ENCODE results near the gene SCARB1. TPM values are rescaled to one million over a fixed set of nuclear protein-coding genes. Genes with fewer than 3 reads are reported as not detected.

Gene SCARB1
- total and polyA plus RNA-seq, 9 of the 15 experiments (the other 6 are each of a cell fraction or from before 2014, with no cell fraction given) = 0.56 to 157 (median 52.8) TPM

DNA sequence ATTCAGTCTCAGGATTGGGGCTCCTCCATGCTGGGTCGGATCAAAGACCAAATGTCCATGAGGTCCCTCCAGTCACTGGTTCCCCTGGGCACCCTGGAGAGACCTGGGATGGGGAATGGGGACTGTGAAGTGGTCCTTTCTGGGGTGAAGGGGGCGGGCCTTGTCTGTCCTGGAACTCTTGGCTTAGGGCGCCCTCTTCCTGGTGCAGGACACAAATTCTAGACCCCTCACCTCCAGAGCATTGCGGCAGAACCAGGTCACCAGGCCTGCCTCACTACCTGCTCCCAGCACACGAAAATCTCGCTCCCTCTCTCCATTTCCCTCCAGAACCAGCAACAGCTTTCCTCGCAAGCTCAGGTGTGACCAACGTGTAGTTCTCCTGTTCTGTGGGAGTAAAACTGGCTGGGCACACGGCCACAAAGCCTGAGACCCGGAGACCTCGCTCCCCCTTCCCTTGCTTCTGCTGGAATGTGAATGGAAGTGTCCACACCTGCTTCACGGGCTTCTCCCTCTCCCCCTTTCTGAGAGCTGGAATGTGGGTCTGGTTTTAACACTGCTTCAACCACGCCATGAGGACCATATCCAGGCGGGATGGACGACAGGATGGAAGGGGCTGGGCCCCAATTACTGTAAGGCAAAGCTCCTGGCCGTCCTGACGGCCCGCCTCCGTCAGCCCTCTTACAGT, 112.7 kb downstream of the SCARB1 start (continued):
- TF ChIP-seq MTF1 (CRISPR knock-in tag; IDR thresholded peaks at IDR 0.05; ENCODE audit: borderline replicate concordance) (no peak), ZNF143 (CRISPR knock-in tag; IDR thresholded peaks at IDR 0.05) (no peak)

DNA sequence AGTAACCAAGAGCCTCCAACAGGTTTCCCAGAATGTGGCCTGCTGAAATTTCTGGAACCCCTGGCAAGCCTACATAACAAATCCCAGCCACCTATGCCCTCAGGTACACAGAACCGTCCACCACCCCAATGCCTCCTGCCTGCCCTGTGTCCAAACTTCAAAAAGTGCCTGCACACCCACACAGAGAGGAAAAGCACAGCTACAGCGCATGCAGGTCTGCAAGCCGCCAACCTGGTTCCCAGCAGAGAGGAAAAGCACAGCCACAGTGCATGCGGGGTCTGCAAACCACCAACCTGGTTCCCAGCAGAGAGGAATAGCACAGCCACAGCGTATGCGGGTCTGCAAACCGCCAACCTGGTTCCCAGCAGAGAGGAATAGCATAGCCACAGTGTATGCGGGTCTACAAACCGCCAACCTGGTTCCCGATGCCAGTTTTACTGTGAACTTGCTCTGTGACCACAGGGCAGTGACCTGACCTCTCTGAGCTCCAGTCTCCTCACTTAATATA, 113.5 kb downstream of the SCARB1 start:
- no peak for FAIRE-seq
- Histone ChIP-seq H3K27me3 (ENCODE audit: control insufficient read depth in 2 of 2, insufficient read depth in 2 of 2, low read length in 2 of 2) (peaks cover 36 to 77% of the 10 kb centered on the region in 2 experiments), H3K4me1 (replicated peaks in 1 of 2; ENCODE audit: control insufficient read depth in 2 of 2, insufficient read depth in 2 of 2, low read length in 2 of 2) (peaks cover 4 to 15% of the 10 kb centered on the region in 2 experiments; a peak in 4 of 5 replicates), H3K9me3 (replicated peaks; ENCODE audit: control insufficient read depth, insufficient read depth, low read depth, low read length) (peaks cover 10% of the 10 kb centered on the region), H3K4me3 (no peak overlapping the region), H3K79me2 (ENCODE audit: control insufficient read depth, insufficient read depth, low read length) (no peaks in the 10 kb centered on the region), H3K36me3 (ENCODE audit: control insufficient read depth, insufficient read depth, low read length) (no peaks in the 10 kb centered on the region), H3K9me1 (ENCODE audit: control insufficient read depth, insufficient read depth, low read length) (no peaks in the 10 kb centered on the region), H3K9ac (ENCODE audit: insufficient read depth in 1 of 2, low read depth in 2 of 2, low read length in 2 of 2) (no peak overlapping the region), H2AFZ (ENCODE audit: low read depth, low read length) (no peak overlapping the region), H4K20me1 (replicated peaks; ENCODE audit: control insufficient read depth, insufficient read depth, low read length) (peaks cover 4% of the 10 kb centered on the region; the same call in 1 of the 2 replicates), H3K27ac (ENCODE audit: extremely low read depth, low read depth, low read length) (no peak overlapping the region), H3K4me2 (ENCODE audit: insufficient read depth, low read length) (no peak overlapping the region)
- BruUV-seq (replicated peaks) = no TSS peak
- in situ Hi-C loops (cut with MboI) = no loop called here
- intact Hi-C loops (cut with micrococcal nuclease) = loop anchor here (2.0 to 5.0 kb wide), 3 partner anchors 69 to 713 kb away; partner anchors contain the start of gene NCOR2
- POLR2A ChIA-PET = no interaction called here
- ATAC-seq = no peak
- TF ChIP-seq BCOR (IDR thresholded peaks at IDR 0.05) (peak; percentile 30; the same call in 1 of the 2 replicates), ZFP36 (IDR thresholded peaks at IDR 0.05; ENCODE audit: low read depth, low read length, partially characterized antibody) (peak; percentile 55), PHF20 (IDR thresholded peaks at IDR 0.05; ENCODE audit: partially characterized antibody) (no peak)
- TF ChIP-seq, protein P1, sequence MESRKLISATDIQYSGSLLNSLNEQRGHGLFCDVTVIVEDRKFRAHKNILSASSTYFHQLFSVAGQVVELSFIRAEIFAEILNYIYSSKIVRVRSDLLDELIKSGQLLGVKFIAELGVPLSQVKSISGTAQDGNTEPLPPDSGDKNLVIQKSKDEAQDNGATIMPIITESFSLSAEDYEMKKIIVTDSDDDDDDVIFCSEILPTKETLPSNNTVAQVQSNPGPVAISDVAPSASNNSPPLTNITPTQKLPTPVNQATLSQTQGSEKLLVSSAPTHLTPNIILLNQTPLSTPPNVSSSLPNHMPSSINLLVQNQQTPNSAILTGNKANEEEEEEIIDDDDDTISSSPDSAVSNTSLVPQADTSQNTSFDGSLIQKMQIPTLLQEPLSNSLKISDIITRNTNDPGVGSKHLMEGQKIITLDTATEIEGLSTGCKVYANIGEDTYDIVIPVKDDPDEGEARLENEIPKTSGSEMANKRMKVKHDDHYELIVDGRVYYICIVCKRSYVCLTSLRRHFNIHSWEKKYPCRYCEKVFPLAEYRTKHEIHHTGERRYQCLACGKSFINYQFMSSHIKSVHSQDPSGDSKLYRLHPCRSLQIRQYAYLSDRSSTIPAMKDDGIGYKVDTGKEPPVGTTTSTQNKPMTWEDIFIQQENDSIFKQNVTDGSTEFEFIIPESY (CRISPR knock-in tag; IDR thresholded peaks at IDR 0.05) = peak; percentile 38; the same call in 1 of the 2 replicates
- DNase-seq (ENCODE audit: extremely low read depth in 1 of 4, low spot score in 3 of 4) = no peak
- WGBS (ENCODE audit: insufficient coverage, low coverage, missing lambda C conversion rate) = 20% methylated on average over 10 of the region's 10 CpGs
- CTCF ChIA-PET (ENCODE audit: low intra/inter-chr PET ratio) = interaction anchor here (0.7 kb wide), 1 partner anchor 949 kb away, joined by 6 read pairs; no protein-coding TSS in a partner anchor
